ENCODE measurements around the gene GP5. TPM values are rescaled to one million over a fixed set of nuclear protein-coding genes. Genes with fewer than 3 reads are reported as not detected.

Gene GP5
- total RNA-seq, 1 experiment from 2014 or later = 0.05 TPM

DNA sequence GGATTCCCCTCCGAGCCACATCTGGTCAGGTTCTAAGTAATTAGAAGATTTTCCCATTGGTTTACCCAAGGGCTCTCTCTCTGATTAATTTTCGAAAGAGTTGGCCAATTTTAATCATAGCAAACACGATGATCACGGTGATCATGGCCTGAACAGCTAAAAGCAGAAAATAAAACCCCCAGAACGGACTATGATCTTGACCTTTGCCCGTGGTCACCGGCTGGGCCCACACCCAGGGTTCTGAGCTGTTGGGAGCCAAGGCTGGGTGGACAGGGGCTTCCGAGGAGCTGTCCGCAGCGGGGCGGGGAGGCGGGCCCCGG is 2.6 kb downstream of the GP5 start:
- no TSS peak for BruUV-seq (replicated peaks)
- Histone ChIP-seq H3K4me3 (ENCODE audit: low read depth in 2 of 2, low read length in 2 of 2) (no peak overlapping the region), H3K27ac (ENCODE audit: low read length) (no peak overlapping the region), H3K9me3 (ENCODE audit: control insufficient read depth, insufficient read depth, low read depth, low read length) (no peaks in the 10 kb centered on the region), H3K36me3 (ENCODE audit: control insufficient read depth, insufficient read depth, low read length) (no peaks in the 10 kb centered on the region), H3K4me1 (ENCODE audit: control insufficient read depth, insufficient read depth, low read length) (no peaks in the 10 kb centered on the region), H3K27me3 (ENCODE audit: control insufficient read depth, insufficient read depth, low read length) (no peaks in the 10 kb centered on the region)
- POLR2A ChIA-PET = no interaction called here
- ATAC-seq = no peak
- no peak for TF ChIP-seq POLR2AphosphoS5 (IDR thresholded peaks at IDR 0.05; ENCODE audit: low read depth, low read length)
- TF ChIP-seq, protein P1, sequence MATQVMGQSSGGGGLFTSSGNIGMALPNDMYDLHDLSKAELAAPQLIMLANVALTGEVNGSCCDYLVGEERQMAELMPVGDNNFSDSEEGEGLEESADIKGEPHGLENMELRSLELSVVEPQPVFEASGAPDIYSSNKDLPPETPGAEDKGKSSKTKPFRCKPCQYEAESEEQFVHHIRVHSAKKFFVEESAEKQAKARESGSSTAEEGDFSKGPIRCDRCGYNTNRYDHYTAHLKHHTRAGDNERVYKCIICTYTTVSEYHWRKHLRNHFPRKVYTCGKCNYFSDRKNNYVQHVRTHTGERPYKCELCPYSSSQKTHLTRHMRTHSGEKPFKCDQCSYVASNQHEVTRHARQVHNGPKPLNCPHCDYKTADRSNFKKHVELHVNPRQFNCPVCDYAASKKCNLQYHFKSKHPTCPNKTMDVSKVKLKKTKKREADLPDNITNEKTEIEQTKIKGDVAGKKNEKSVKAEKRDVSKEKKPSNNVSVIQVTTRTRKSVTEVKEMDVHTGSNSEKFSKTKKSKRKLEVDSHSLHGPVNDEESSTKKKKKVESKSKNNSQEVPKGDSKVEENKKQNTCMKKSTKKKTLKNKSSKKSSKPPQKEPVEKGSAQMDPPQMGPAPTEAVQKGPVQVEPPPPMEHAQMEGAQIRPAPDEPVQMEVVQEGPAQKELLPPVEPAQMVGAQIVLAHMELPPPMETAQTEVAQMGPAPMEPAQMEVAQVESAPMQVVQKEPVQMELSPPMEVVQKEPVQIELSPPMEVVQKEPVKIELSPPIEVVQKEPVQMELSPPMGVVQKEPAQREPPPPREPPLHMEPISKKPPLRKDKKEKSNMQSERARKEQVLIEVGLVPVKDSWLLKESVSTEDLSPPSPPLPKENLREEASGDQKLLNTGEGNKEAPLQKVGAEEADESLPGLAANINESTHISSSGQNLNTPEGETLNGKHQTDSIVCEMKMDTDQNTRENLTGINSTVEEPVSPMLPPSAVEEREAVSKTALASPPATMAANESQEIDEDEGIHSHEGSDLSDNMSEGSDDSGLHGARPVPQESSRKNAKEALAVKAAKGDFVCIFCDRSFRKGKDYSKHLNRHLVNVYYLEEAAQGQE (IDR thresholded peaks at IDR 0.05; ENCODE audit: insufficient read depth in 1 of 2, low read depth in 2 of 2, low read length in 1 of 2) = no peak
- TF ChIP-seq, protein P2, sequence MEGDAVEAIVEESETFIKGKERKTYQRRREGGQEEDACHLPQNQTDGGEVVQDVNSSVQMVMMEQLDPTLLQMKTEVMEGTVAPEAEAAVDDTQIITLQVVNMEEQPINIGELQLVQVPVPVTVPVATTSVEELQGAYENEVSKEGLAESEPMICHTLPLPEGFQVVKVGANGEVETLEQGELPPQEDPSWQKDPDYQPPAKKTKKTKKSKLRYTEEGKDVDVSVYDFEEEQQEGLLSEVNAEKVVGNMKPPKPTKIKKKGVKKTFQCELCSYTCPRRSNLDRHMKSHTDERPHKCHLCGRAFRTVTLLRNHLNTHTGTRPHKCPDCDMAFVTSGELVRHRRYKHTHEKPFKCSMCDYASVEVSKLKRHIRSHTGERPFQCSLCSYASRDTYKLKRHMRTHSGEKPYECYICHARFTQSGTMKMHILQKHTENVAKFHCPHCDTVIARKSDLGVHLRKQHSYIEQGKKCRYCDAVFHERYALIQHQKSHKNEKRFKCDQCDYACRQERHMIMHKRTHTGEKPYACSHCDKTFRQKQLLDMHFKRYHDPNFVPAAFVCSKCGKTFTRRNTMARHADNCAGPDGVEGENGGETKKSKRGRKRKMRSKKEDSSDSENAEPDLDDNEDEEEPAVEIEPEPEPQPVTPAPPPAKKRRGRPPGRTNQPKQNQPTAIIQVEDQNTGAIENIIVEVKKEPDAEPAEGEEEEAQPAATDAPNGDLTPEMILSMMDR (IDR thresholded peaks at IDR 0.05) = no peak
- TF ChIP-seq TCF7L2 (IDR thresholded peaks at IDR 0.05; ENCODE audit: low read depth, low read length) = no peak
- TF ChIP-seq SIN3A (IDR thresholded peaks at IDR 0.05; ENCODE audit: borderline replicate concordance, insufficient read depth, low read depth, low read length) = no peak
- intact Hi-C loops (cut with micrococcal nuclease; ENCODE audit: unreplicated experiment) (no loop called here), in situ Hi-C loops (cut with HindIII; ENCODE audit: low pct_unique_long_range_greater_than_20kb, low sequenced_read_pairs) (no loop called here)
- no peak for DNase-seq (ENCODE audit: low read depth, low spot score)
- CTCF ChIA-PET = no interaction called here

DNA sequence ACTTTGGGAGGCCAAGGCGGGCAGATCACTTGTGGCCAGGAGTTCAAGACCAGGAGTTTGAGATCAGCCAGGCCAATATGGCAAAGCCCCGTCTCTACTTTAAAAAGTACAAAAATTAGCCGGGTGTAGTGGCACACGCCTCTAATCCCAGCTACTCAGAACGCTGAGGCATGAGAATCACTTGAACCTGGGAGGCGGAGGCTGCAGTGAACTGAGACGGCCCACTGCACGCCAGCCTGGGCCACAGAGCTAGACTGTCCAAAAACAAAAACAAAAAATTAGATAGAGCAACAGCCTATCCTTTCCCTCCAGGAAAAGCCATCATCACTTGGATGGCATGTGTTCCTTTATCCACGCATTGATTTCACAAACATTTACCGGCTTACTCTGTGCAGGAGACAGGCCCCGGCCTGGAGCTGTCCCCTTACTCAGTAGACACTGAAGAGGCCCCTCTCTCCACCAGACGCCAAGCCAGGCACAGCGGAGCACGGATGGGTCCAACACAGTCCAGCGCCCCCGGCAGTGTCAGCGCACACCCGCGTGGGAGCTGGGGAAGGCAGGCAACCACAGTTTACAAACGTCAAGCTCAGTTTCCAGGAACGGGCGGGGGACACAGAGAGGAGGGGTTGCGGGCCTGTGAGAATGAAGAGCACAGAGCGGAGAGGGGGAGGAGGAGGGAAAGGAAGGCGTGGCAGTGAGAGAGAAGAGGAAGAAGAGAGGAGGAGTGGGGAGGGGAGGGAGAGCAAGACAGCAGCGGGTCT is 3.1 kb downstream of the GP5 start:
- TF ChIP-seq, protein P2 (IDR thresholded peaks at IDR 0.05) = no peak
- TF ChIP-seq POLR2AphosphoS5 (IDR thresholded peaks at IDR 0.05; ENCODE audit: low read depth, low read length) (no peak), TCF7L2 (IDR thresholded peaks at IDR 0.05; ENCODE audit: low read depth, low read length) (no peak), SIN3A (IDR thresholded peaks at IDR 0.05; ENCODE audit: borderline replicate concordance, insufficient read depth, low read depth, low read length) (no peak)
- TF ChIP-seq, protein P1 (IDR thresholded peaks at IDR 0.05; ENCODE audit: insufficient read depth in 1 of 2, low read depth in 2 of 2, low read length in 1 of 2) = no peak
- H3K9me3 ChIP-seq (ENCODE audit: control insufficient read depth, insufficient read depth, low read depth, low read length) = no peaks in the 10 kb centered on the region; the same call in 1 of the 2 replicates
- ChIA-PET CTCF (no interaction called here), POLR2A (interaction anchor here (0.7 kb wide), 1 partner anchor 56 kb away, joined by 8 read pairs; no protein-coding TSS in a partner anchor)
- no peaks in the 10 kb centered on the region for H3K36me3 ChIP-seq (ENCODE audit: control insufficient read depth, insufficient read depth, low read length)
- no peaks in the 10 kb centered on the region for H3K4me1 ChIP-seq (ENCODE audit: control insufficient read depth, insufficient read depth, low read length)
- no peak overlapping the region for H3K27ac ChIP-seq (ENCODE audit: low read length)
- in situ Hi-C loops (cut with HindIII; ENCODE audit: low pct_unique_long_range_greater_than_20kb, low sequenced_read_pairs) = no loop called here
- intact Hi-C loops (cut with micrococcal nuclease; ENCODE audit: unreplicated experiment) = no loop called here
- ATAC-seq (no peak), DNase-seq (ENCODE audit: low read depth, low spot score) (no peak)
- BruUV-seq (replicated peaks) = no TSS peak
- H3K4me3 ChIP-seq (ENCODE audit: low read depth in 2 of 2, low read length in 2 of 2) = no peak overlapping the region
- H3K27me3 ChIP-seq (ENCODE audit: control insufficient read depth, insufficient read depth, low read length) = no peaks in the 10 kb centered on the region; the same call in 1 of the 2 replicates
